MCF 10A (cell line): Measurements from ENCODE around the gene POLG. TPM values are rescaled to one million over a fixed set of nuclear protein-coding genes. Genes with fewer than 3 reads are reported as not detected.

Experiments used
- BruUV-seq: library from RNA; stranded (reverse); fragments of 400-500 nt; replicated peaks from 2 replicates; lab custom pipeline; 2021; lab: Mats Ljungman, UMichigan
- CTCF ChIA-PET: fragments of 300-600 bp; sonication (Branson Sonifier 250); formaldehyde crosslinking; extraction: SDS; loops from one replicate; lab custom pipeline; 2021; ENCODE audit warnings: antibody characterized with exemption, inconsistent platforms; lab: Yijun Ruan, JAX
- POLR2A ChIA-PET: fragments of 300-600, 350-650 bp; sonication (Branson Sonifier 250); formaldehyde crosslinking; extraction: SDS; loops from one replicate; lab custom pipeline; 2020; ENCODE audit warnings: antibody characterized with exemption, inconsistent platforms; lab: Yijun Ruan, JAX
- DNase-seq: peaks from one replicate; pipeline ENCODE4 v3.0.0-alpha.2; 2018; ENCODE audit not compliant: unreplicated experiment
- H3K27ac Mint-ChIP-seq: one replicate; pipeline ENCODE4 v1.8.0; 2022; ENCODE audit warnings: mild to moderate bottlenecking, low read depth, mixed read lengths; ENCODE audit not compliant: unreplicated experiment
- H3K27me3 Mint-ChIP-seq: one replicate; pipeline ENCODE4 v1.8.0; 2022; ENCODE audit warnings: mixed read lengths; ENCODE audit not compliant: insufficient read depth, unreplicated experiment
- H3K36me3 Mint-ChIP-seq: one replicate; pipeline ENCODE4 v1.8.0; 2022; ENCODE audit warnings: mild to moderate bottlenecking, moderate library complexity, mixed read lengths; ENCODE audit not compliant: insufficient read depth, unreplicated experiment
- H3K4me1 Mint-ChIP-seq: one replicate; pipeline ENCODE4 v1.8.0; 2022; ENCODE audit warnings: mixed read lengths; ENCODE audit not compliant: insufficient read depth, unreplicated experiment
- H3K4me3 Mint-ChIP-seq: one replicate; pipeline ENCODE4 v1.8.0; 2022; ENCODE audit warnings: mild to moderate bottlenecking, moderate library complexity, mixed read lengths; ENCODE audit not compliant: unreplicated experiment
- H3K9me3 Mint-ChIP-seq: one replicate; pipeline ENCODE4 v1.8.0; 2022; ENCODE audit warnings: mixed read lengths; ENCODE audit not compliant: unreplicated experiment
- CTCF ChIP-seq: fragments of 200-600 bp; IDR thresholded peaks from one replicate; pipeline ENCODE4 v1.8.0; 2022; ENCODE audit warnings: antibody characterized with exemption, mild to moderate bottlenecking; ENCODE audit not compliant: unreplicated experiment
- intact Hi-C: fragments of 100-400 bp; cut with micrococcal nuclease; formaldehyde crosslinking; loops from 2 replicates; pipeline ENCODE4 v1.14.1; 2022
- total RNA-seq: library from RNA; stranded (reverse); gene quantifications from 2 replicates; pipeline ENCODE4 v1.2.3, GENCODE V29; 2022

Gene POLG
- total RNA-seq, 1 experiment from 2014 or later, result 62.2 TPM

- TF ChIP-seq CTCF, result no peak
- no peak for DNase-seq
- intact Hi-C loops, result no loop called here
- CTCF ChIA-PET, result interaction anchor here (0.6 to 17.1 kb wide), 3 partner anchors 9 to 386 kb away, joined by 3 to 144 read pairs (median 4); no protein-coding TSS in a partner anchor
- Mint-ChIP-seq H3K4me3 (peak overlapping the region; percentile 76), H3K9me3 (no peaks in the 10 kb centered on the region), H3K4me1 (peaks cover 19% of the 10 kb centered on the region), H3K27me3 (no peaks in the 10 kb centered on the region), H3K27ac (peak overlapping the region; percentile 68), H3K36me3 (peaks cover 44% of the 10 kb centered on the region)
- BruUV-seq, result TSS peak; percentile 100
- POLR2A ChIA-PET, result interaction anchor here (0.7 to 1.3 kb wide), 8 partner anchors 11 to 244 kb away, joined by 3 to 5 read pairs (median 3); partner anchors contain the start of gene TICRR
Observed at GRCh38 chr15:89335298-89336041, 846 bp upstream of the POLG start.

- Mint-ChIP-seq H3K9me3 (no peaks in the 10 kb centered on the region), H3K27ac (peak overlapping the region; percentile 68), H3K4me3 (peak overlapping the region; percentile 76), H3K27me3 (no peaks in the 10 kb centered on the region), H3K4me1 (peaks cover 22% of the 10 kb centered on the region), H3K36me3 (peaks cover 50% of the 10 kb centered on the region)
- ChIA-PET CTCF (interaction anchor here (0.7 to 17.1 kb wide), 2 partner anchors 24 to 283 kb away, joined by 3 to 144 read pairs; no protein-coding TSS in a partner anchor), POLR2A (interaction anchor here (0.6 to 1.1 kb wide), 7 partner anchors 10 to 160 kb away, joined by 3 to 5 read pairs (median 3); no protein-coding TSS in a partner anchor)
- BruUV-seq, result no TSS peak
- TF ChIP-seq CTCF, result no peak
- intact Hi-C loops, result no loop called here
- DNase-seq, result no peak
Observed at GRCh38 chr15:89333959-89334509, 590 bp downstream of the POLG start.

- Mint-ChIP-seq H3K36me3 (peaks cover 53% of the 10 kb centered on the region), H3K4me3 (peak overlapping the region; percentile 76), H3K4me1 (peaks cover 22% of the 10 kb centered on the region), H3K9me3 (no peaks in the 10 kb centered on the region), H3K27ac (peak overlapping the region; percentile 68), H3K27me3 (no peaks in the 10 kb centered on the region)
- ChIA-PET CTCF (interaction anchor here (0.7 to 1.4 kb wide), 3 partner anchors 12 to 282 kb away, joined by 3 to 4 read pairs (median 3); no protein-coding TSS in a partner anchor), POLR2A (interaction anchor here (0.6 to 1.1 kb wide), 3 partner anchors 23 to 159 kb away, joined by 3 read pairs; no protein-coding TSS in a partner anchor)
- no peak for DNase-seq
- no peak for TF ChIP-seq CTCF
- TSS peak; percentile 34 for BruUV-seq
- intact Hi-C loops, result no loop called here
Observed at GRCh38 chr15:89333011-89333860, 1.4 kb downstream of the POLG start.
